ENCODE results near the gene MRPL4. TPM values are rescaled to one million over a fixed set of nuclear protein-coding genes. Genes with fewer than 3 reads are reported as not detected.
"Not testable (repeated sequence)": the region's sequence is repeated elsewhere in the genome, so short reads cannot be mapped to it uniquely, and the experiment has no call there.

MRPL4 gene
- total RNA-seq, 1 donor from 2014 or later, result 55.0 TPM

DNA sequence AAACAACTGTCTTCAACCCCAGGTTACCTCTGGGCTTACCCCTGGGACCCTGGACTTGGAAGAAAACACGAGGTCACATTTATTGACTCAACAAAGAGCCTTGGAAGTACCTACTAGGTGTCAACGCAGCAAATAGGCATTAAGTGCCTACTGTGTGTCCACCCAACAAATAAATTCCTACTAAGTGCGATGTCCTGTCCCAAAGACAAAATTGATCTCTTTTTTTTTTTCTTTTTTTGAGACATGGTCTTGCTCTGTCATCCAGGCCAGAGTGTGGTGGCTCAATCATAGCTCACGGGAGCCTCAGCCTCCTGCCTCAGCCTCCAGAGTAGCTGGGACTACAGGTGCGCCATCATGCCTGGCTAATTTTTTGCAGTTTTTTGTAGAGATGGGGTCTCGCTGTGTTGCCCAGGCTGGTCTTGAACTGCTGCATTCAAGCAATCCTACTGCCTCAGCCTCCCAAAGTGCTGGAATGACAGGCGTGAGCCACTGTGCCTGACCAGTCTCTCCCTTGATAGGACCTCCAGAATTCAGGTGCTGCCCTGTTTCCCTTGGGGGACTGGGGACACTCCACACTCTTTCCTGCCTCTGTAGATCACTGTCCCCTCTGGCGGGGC lies 20.3 kb upstream of the MRPL4 start:
- no peaks in the 10 kb centered on the region for H3K9me3 ChIP-seq
- intact Hi-C loops (cut with DNase I), result no loop called here
- no peaks in the 10 kb centered on the region for H3K27me3 ChIP-seq
- peak overlapping the region; percentile 76 to 96 for H3K4me3 ChIP-seq
- no peak for DNase-seq (ENCODE audit: extremely low spot score in 2 of 2)
- H3K4me1 ChIP-seq, result peaks cover 49% of the 10 kb centered on the region
- peak overlapping the region; percentile 96 for H3K27ac ChIP-seq
- no peaks in the 10 kb centered on the region for H3K36me3 ChIP-seq
- no peak for TF ChIP-seq CTCF (IDR thresholded peaks at IDR 0.05)
- TF ChIP-seq POLR2AphosphoS5 (IDR thresholded peaks at IDR 0.05; ENCODE audit: insufficient read depth in 1 of 2, low read depth in 1 of 2), result no peak

GRCh38 chr19:10233946-10234345 lies 18.1 kb upstream of the MRPL4 start:
- H3K36me3 ChIP-seq, result no peaks in the 10 kb centered on the region
- TF ChIP-seq POLR2A (IDR thresholded peaks at IDR 0.05), result no peak
- no peak for TF ChIP-seq CTCF (IDR thresholded peaks at IDR 0.05)
- no peak for TF ChIP-seq POLR2AphosphoS5 (IDR thresholded peaks at IDR 0.05; ENCODE audit: insufficient read depth in 1 of 2, low read depth in 1 of 2)
- peaks cover 43% of the 10 kb centered on the region for H3K4me1 ChIP-seq
- H3K27ac ChIP-seq, result no peak overlapping the region
- intact Hi-C loops (cut with DNase I), result no loop called here
- H3K4me3 ChIP-seq, result no peak overlapping the region
- no peak for DNase-seq (ENCODE audit: extremely low spot score in 2 of 2)
- no peaks in the 10 kb centered on the region for H3K9me3 ChIP-seq
- no peaks in the 10 kb centered on the region for H3K27me3 ChIP-seq

DNA sequence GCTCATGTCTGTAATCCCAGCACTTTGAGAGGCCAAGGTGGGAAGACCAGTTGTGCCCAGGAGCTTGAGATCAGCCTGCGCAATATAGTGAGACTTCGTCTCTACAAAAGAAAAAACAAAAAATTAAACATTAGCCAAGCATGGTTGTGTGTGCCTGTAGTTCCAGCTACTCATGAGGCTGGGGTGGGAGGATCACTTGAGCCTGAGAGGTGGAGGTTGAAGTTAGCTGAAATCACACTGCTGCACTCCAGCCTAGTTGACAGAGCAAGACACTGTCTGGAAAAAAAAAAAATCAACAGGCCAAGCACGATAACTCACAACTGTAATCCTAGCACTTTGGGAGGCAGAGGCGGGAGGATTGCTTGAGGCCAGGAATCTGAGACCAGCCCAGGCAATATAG lies 17.0 kb upstream of the MRPL4 start:
- no peak for TF ChIP-seq CTCF (IDR thresholded peaks at IDR 0.05)
- TF ChIP-seq POLR2A (IDR thresholded peaks at IDR 0.05), result no peak
- TF ChIP-seq POLR2AphosphoS5 (IDR thresholded peaks at IDR 0.05; ENCODE audit: insufficient read depth in 1 of 2, low read depth in 1 of 2), result no peak
- Histone ChIP-seq H3K4me1 (peaks cover 34% of the 10 kb centered on the region), H3K36me3 (no peaks in the 10 kb centered on the region), H3K27me3 (no peaks in the 10 kb centered on the region), H3K4me3 (no peak overlapping the region), H3K27ac (no peak overlapping the region), H3K9me3 (no peaks in the 10 kb centered on the region)
- intact Hi-C loops (cut with DNase I), result no loop called here
- no peak for DNase-seq (ENCODE audit: extremely low spot score in 2 of 2)

DNA sequence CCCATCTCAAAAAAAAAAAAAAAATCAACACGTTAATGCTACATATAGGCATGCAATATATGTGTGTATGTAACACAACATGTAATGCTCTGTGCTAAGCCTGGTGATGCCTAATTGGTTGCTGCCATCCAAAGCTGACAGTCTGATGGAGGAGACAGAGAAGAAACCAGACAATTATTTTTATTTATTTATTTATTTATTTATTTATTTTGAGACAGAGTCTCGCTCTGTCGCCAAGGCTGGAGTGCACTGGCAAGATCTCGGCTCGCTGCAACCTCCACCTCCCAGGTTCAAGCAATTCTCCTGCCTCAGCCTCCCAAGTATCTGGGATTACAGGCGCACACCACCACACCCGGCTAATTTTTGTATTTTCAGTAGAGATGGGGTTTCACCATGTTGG lies 16.6 kb upstream of the MRPL4 start:
- DNase-seq (ENCODE audit: extremely low spot score in 2 of 2); intact Hi-C loops (cut with DNase I); H3K36me3 ChIP-seq; H3K27me3 ChIP-seq; H3K9me3 ChIP-seq; H3K27ac ChIP-seq; H3K4me3 ChIP-seq: not testable (repeated sequence)
- H3K4me1 ChIP-seq, result peaks cover 30% of the 10 kb centered on the region

- H3K4me1 ChIP-seq, result peaks cover 21% of the 10 kb centered on the region
- H3K4me3 ChIP-seq, result no peak overlapping the region
- H3K27ac ChIP-seq, result peak overlapping the region; percentile 71
- H3K36me3 ChIP-seq, result no peaks in the 10 kb centered on the region
- no peaks in the 10 kb centered on the region for H3K9me3 ChIP-seq
- no peak for DNase-seq (ENCODE audit: extremely low spot score in 2 of 2)
- TF ChIP-seq POLR2A (IDR thresholded peaks at IDR 0.05) (no peak), CTCF (IDR thresholded peaks at IDR 0.05) (no peak), POLR2AphosphoS5 (IDR thresholded peaks at IDR 0.05; ENCODE audit: insufficient read depth in 1 of 2, low read depth in 1 of 2) (no peak)
- intact Hi-C loops (cut with DNase I), result no loop called here
- no peaks in the 10 kb centered on the region for H3K27me3 ChIP-seq
These were observed 14.3 kb upstream of the MRPL4 start for GRCh38 chr19:10237702-10238101.
